Pancreas (tissue), 10 donors: ENCODE measurements around the gene ATOX1. TPM values are rescaled to one million over a fixed set of nuclear protein-coding genes. Genes with fewer than 3 reads are reported as not detected.

Experiments
- ATAC-seq, 4 donors: fragments of 200-7000 bp; cut with Tn5 transposase; one replicate each; pipeline versions ENCODE4 v1.8.0 to v1.9.1; 2020; ENCODE audit warnings: mild to moderate bottlenecking in 4 of 4, moderate library complexity in 4 of 4
- DNase-seq, 6 donors: peaks; one replicate each; pipeline ENCODE4 v3.0.0-alpha.2; 2020
- FAIRE-seq: peaks from 2 replicates; lab custom pipeline; 2012; peaks lifted over from hg19 to GRCh38; lab: Jason Lieb, UNC
- H3K27ac ChIP-seq, 4 donors: fragments of 200-600 bp; sonication (generic); 1 replicate in 3 of 4; 2 replicates in 1 of 4; pipeline versions ENCODE4 v1.5.0 to v1.8.0; 2020
- H3K27me3 ChIP-seq, 4 donors: fragments of 200-600 bp; one replicate each; pipeline ENCODE4 v1.8.0; 2021
- H3K36me3 ChIP-seq, 3 donors: fragments of 200-600 bp; sonication (generic) in 1 of 3; one replicate each; pipeline versions ENCODE4 v1.5.0 to v1.8.0; 2020 to 2021
- H3K4me1 ChIP-seq, 3 donors: fragments of 200-600 bp; one replicate each; pipeline ENCODE4 v1.8.0; 2021
- H3K4me3 ChIP-seq, 4 donors: fragments of 200-600 bp; sonication (generic) in 2 of 4; one replicate each; pipeline versions ENCODE4 v1.5.0 to v1.8.0; 2020 to 2021
- H3K9me3 ChIP-seq, 4 donors: fragments of 200-600 bp; one replicate each; pipeline ENCODE4 v1.8.0; 2021
- CTCF ChIP-seq, 4 donors: fragments of 200-600 bp; sonication (generic) in 3 of 4; IDR thresholded peaks; one replicate each; pipeline versions ENCODE4 v1.5.0 to v1.8.0; 2021; ENCODE audit warnings: antibody characterized with exemption in 4 of 4
- WGBS, 2 donors: extraction: QIAGEN DNeasy Blood & Tissue Kit; methylation state at CpG; one replicate each; pipeline ENCODE4 v1.1.7; 2013; 5-methylcytosine and 5-hydroxymethylcytosine counted together
- intact Hi-C, 3 donors: fragments of 100-400 bp; cut with DNase I; formaldehyde crosslinking; loops; one replicate each; pipeline versions ENCODE4 v1.11.1 to v1.14.2; 2022
- polyA plus RNA-seq, 2 donors: library from polyadenylated mRNA; stranded (reverse); fragments of 200-250 nt; gene quantifications; one replicate each; pipeline ENCODE4 v1.2.3, GENCODE V29; 2013
- total RNA-seq, 6 donors: library from RNA; stranded (reverse); fragmentation: NEBNext Ultra II Directional in 4 of 6; extraction: Animal tissue kit (Norgen Biotek cat#: 25700) in 4 of 6; gene quantifications; one replicate each; pipeline versions ENCODE4 v1.2.1 to v1.2.4, GENCODE V29; 2021 to 2023
- donor health status: healthy with polysubstance abuse.
- donor health status: DM: no; HTN: no; CAD: no; lungs with moderate emphysema.
- donor health status: DM: no; HTN: no; CAD: no.
- donor health status: control.
- donor health status: control.
- donor health status: Bipolar disorder and iron deficiency.
- donor health status: DM: yes; HTN: yes; CAD: no.
- donor health status: DM: no; HTN: no; CAD: no.
- donor health status: DM: no; HTN: no; CAD: no.
- donor health status: DM: yes; HTN: yes; CAD: no.

ATOX1 gene
- total and polyA plus RNA-seq, 8 donors, result 12.9 to 63.2 (median 23.2) TPM

DNA sequence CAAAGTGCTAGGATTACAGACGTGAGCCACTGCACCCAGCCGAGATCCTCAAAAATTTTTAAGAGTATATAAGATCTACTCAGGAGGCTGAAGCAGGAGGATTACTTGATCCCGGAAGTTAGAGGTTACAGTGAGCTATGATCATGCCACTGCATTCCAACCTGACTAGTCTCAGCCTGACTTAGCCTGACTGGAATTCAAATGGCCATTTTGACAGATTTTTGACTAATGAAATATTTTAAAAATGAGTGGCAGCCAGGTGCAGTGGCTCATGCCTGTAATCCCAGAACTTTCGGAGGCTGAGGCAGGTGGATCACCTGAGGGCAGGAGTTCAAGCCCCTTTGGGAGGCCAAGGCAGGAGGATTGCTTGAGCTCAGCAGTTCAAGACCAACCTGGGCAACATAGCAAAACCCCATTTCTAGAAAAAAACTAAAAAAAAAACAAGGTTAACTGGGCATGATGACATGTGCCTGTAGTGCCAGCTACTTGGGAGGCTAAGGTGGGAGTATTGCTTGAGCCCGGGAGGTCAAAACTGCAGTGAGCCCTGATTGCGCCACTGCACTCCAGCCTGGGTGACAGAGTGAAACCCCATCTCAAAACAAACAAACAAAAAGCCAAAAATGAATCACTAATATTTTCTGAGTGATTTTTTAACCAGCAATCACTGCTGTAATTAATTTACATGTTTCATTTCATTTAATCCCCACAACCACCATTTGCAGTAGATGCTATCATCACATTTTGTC lies 16.6 kb downstream of the ATOX1 start:
- intact Hi-C loops, result loop anchor here in 2 of 3 donors (5.0 kb wide), 1 partner anchor 85 kb away; no protein-coding TSS in a partner anchor
- Histone ChIP-seq H3K36me3 (peaks cover 0 to 13% (median 0%) of the 10 kb centered on the region in 3 donors), H3K9me3 (no peaks in the 10 kb centered on the region), H3K27ac (no peak overlapping the region), H3K27me3 (no peaks in the 10 kb centered on the region), H3K4me3 (no peak overlapping the region), H3K4me1 (no peaks in the 10 kb centered on the region)
- no peak for TF ChIP-seq CTCF (IDR thresholded peaks at IDR 0.05)
- ATAC-seq (no peak), FAIRE-seq (no peak), DNase-seq (no peak)
- WGBS, 2 donors, result 88 to 96% methylated on average over 6 of the region's 6 CpGs

- intact Hi-C loops, result loop anchor here in 2 of 3 donors (5.0 kb wide), 1 partner anchor 84 kb away; no protein-coding TSS in a partner anchor
- Histone ChIP-seq H3K27me3 (no peaks in the 10 kb centered on the region), H3K4me3 (no peak overlapping the region), H3K27ac (no peak overlapping the region), H3K36me3 (peaks cover 0 to 13% (median 0%) of the 10 kb centered on the region in 3 donors), H3K4me1 (no peaks in the 10 kb centered on the region), H3K9me3 (no peaks in the 10 kb centered on the region)
- no peak for DNase-seq
- FAIRE-seq, result no peak
- peak in 2 of 4 donors; percentile 5 to 11 for ATAC-seq
- 75 to 76% methylated on average over 2 of the region's 2 CpGs for WGBS, 2 donors
- no peak for TF ChIP-seq CTCF (IDR thresholded peaks at IDR 0.05)
Observed at GRCh38 chr5:151740958-151741373, 17.5 kb downstream of the ATOX1 start.

DNA sequence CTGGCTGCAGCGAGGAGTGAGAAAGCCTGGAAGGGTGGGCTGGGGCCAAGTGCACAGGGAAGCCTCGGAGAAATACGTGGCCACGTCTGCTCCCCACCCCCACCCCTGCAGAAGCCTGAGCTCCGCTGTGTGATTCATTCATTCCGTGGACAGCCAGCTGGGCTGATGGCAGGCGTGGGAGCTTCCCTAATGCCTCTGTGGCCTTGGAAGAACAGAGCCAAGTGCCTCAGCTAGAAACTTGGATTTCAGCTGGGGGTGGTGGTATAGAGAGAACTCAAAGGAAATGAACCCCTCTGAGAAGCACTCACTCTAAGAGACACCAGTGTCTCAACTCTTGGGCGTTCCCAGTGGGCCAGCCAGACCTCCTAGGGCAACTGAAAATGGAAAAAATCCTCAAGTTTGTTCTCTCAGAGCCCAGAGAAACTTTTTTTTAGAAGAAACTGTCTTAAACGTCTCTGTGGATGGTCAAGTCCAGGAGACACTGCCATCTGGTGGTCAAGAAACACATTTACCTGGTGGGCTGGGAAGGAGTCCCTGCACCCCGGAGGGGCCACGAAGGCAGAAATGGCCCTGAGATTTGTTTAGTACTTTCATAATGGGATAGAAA lies 18.0 kb downstream of the ATOX1 start:
- Histone ChIP-seq H3K36me3 (peaks cover 0 to 13% (median 0%) of the 10 kb centered on the region in 3 donors), H3K27me3 (no peaks in the 10 kb centered on the region), H3K9me3 (no peaks in the 10 kb centered on the region), H3K4me1 (no peaks in the 10 kb centered on the region), H3K27ac (no peak overlapping the region), H3K4me3 (no peak overlapping the region)
- WGBS, 2 donors, result 16 to 19% methylated on average over 11 of the region's 11 CpGs
- peak; percentile 69 to 87 (median 83) for TF ChIP-seq CTCF (IDR thresholded peaks at IDR 0.05)
- intact Hi-C loops, result loop anchor here in 2 of 3 donors (5.0 kb wide), 1 partner anchor 83 kb away; no protein-coding TSS in a partner anchor
- DNase-seq, result peak in 2 of 6 donors; percentile 29 to 34
- FAIRE-seq, result no peak
- ATAC-seq, result peak; percentile 58 to 82 (median 74)

GRCh38 chr5:151739939-151740335 lies 18.5 kb downstream of the ATOX1 start:
- no peaks in the 10 kb centered on the region for H3K4me1 ChIP-seq
- intact Hi-C loops, result loop anchor here in 2 of 3 donors (5.0 kb wide), 1 partner anchor 83 kb away; no protein-coding TSS in a partner anchor
- no peak overlapping the region for H3K27ac ChIP-seq
- H3K4me3 ChIP-seq, result no peak overlapping the region
- ATAC-seq (peak in 2 of 4 donors; percentile 7 to 19), FAIRE-seq (no peak), DNase-seq (no peak)
- no peaks in the 10 kb centered on the region for H3K27me3 ChIP-seq
- no peak for TF ChIP-seq CTCF (IDR thresholded peaks at IDR 0.05)
- WGBS, 2 donors, result 71 to 78% methylated on average over 4 of the region's 4 CpGs
- no peaks in the 10 kb centered on the region for H3K9me3 ChIP-seq
- peaks cover 0 to 11% (median 0%) of the 10 kb centered on the region in 3 donors for H3K36me3 ChIP-seq
